ENCODE data around the gene ELAVL2. TPM values are rescaled to one million over a fixed set of nuclear protein-coding genes. Genes with fewer than 3 reads are reported as not detected.

The ELAVL2 gene
- total RNA-seq, 1 experiment from 2014 or later = 16.8 TPM

DNA sequence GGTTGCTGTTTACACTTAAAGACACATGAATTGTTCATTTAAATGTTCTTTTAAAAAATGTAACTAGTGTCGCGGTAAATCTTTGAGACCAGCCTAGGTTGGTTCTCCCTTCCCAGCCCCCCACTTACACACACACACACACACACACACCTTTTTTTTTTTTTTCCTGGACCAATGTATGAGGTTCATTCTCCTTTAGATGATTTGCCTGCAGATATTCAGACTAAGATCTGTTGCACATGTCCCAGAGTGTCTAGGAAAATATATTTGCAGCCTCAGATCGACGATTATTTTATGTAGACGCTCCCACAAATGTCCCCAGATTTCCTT is 4.4 kb upstream of the ELAVL2 start:
- no peak overlapping the region for H2BK20ac ChIP-seq (ENCODE audit: low read depth, low read length, poor library complexity, severe bottlenecking)
- peak overlapping the region; percentile 92 for H3K4me2 ChIP-seq (ENCODE audit: insufficient read depth, insufficient read length, low read length)
- Mint-ChIP-seq H3K4me1 (peaks cover 27 to 34% of the 10 kb centered on the region in 2 experiments), H3K36me3 (ENCODE audit: insufficient read depth in 1 of 3, low read depth in 3 of 3) (no peaks in the 10 kb centered on the region), H3K9me3 (no peaks in the 10 kb centered on the region; a peak in 1 of 5 replicates), H3K4me3 (peak overlapping the region; percentile 70 to 85), H3K27me3 (ENCODE audit: low read depth) (peaks cover 60% of the 10 kb centered on the region), H3K27ac (no peak overlapping the region)
- no peak overlapping the region for H2AFZ ChIP-seq (ENCODE audit: low read length)
- H4K5ac ChIP-seq (ENCODE audit: insufficient read length, low read depth, low read length) = no peak overlapping the region
- H3K4ac ChIP-seq (ENCODE audit: low read depth, low read length) = no peak overlapping the region
- no peak overlapping the region for H2BK5ac ChIP-seq (ENCODE audit: insufficient read length, low read length)
- H2AK5ac ChIP-seq (ENCODE audit: insufficient read length, low read length) = no peak overlapping the region
- H4K91ac ChIP-seq (ENCODE audit: insufficient read length, low read depth, low read length) = no peak overlapping the region
- H2BK12ac ChIP-seq (ENCODE audit: insufficient read length, low read depth, low read length) = no peak overlapping the region
- DNase-seq = no peak
- no peaks in the 10 kb centered on the region for H3K79me2 ChIP-seq (ENCODE audit: insufficient read depth, low read length)
- no peak for TF ChIP-seq CTCF (conservative IDR thresholded peaks at IDR 0.05)
- no peaks in the 10 kb centered on the region for H4K20me1 ChIP-seq (ENCODE audit: control insufficient read depth, insufficient read depth, insufficient read length)
- no peak overlapping the region for H4K8ac ChIP-seq (replicated peaks; ENCODE audit: insufficient read length, low read depth, low read length)
- no peak overlapping the region for H3K9ac ChIP-seq (ENCODE audit: extremely low read depth, insufficient read length, low read length)
- no CpG with 5 or more reads among the region's 5 CpGs for WGBS (ENCODE audit: extremely low coverage, insufficient read length, low lambda C conversion rate)
- no peak overlapping the region for H3K27ac ChIP-seq (ENCODE audit: insufficient read length, low read depth, low read length)
- no peak overlapping the region for H2BK120ac ChIP-seq (ENCODE audit: low read depth, low read length, poor library complexity, severe bottlenecking)
- H3K23ac ChIP-seq (ENCODE audit: insufficient read length, low read depth, low read length) = no peak overlapping the region
- H3T11ph ChIP-seq (ENCODE audit: low read length) = no peak overlapping the region
- H2BK15ac ChIP-seq (ENCODE audit: low read depth, low read length) = no peak overlapping the region
- peaks cover 19% of the 10 kb centered on the region for H3K23me2 ChIP-seq (ENCODE audit: insufficient read length, low read depth, low read length, poor library complexity, severe bottlenecking)
- peaks cover 15% of the 10 kb centered on the region for H3K27me3 ChIP-seq (ENCODE audit: insufficient read depth, low read length)
- H3K14ac ChIP-seq (ENCODE audit: insufficient read depth, low read length) = no peak overlapping the region
- peaks cover 2% of the 10 kb centered on the region; the same call in 1 of the 2 replicates for H3K4me1 ChIP-seq (ENCODE audit: insufficient read depth, low read length)
- no peaks in the 10 kb centered on the region for H3K9me3 ChIP-seq (ENCODE audit: control insufficient read depth, low read depth, low read length)
- H3K56ac ChIP-seq (ENCODE audit: insufficient read length, low read depth, low read length) = no peak overlapping the region
- H3K79me1 ChIP-seq (ENCODE audit: insufficient read depth, low read depth, low read length, poor library complexity, severe bottlenecking) = no peaks in the 10 kb centered on the region
- H3K18ac ChIP-seq (ENCODE audit: insufficient read length, low read depth, low read length) = no peak overlapping the region
